Measurements from ENCODE around the gene LRRTM2.
A peak's percentile ranks its signal among the peaks of the same experiment; 100 is the strongest.

The LRRTM2 gene

GRCh38 chr5:138833726-138834480 lies 41.2 kb downstream of the LRRTM2 start:
- no peak for DNase-seq

- DNase-seq, result no peak
Measured at GRCh38 chr5:138833080-138833479, 42.1 kb downstream of the LRRTM2 start.

- no peak for DNase-seq
Measured at GRCh38 chr5:138832218-138832617, 42.9 kb downstream of the LRRTM2 start.

GRCh38 chr5:138831703-138832102 lies 43.4 kb downstream of the LRRTM2 start:
- DNase-seq, result no peak

- no peak for DNase-seq
Measured at GRCh38 chr5:138829341-138829740, 45.8 kb downstream of the LRRTM2 start.

GRCh38 chr5:138828556-138828955 lies 46.6 kb downstream of the LRRTM2 start:
- DNase-seq, result no peak

GRCh38 chr5:138824924-138825863 lies 49.9 kb downstream of the LRRTM2 start:
- peak; percentile 13 for DNase-seq

GRCh38 chr5:138824516-138824915 lies 50.6 kb downstream of the LRRTM2 start:
- DNase-seq, result peak; percentile 36

- no peak for DNase-seq
Measured at GRCh38 chr5:138820695-138821094, 54.4 kb downstream of the LRRTM2 start.

GRCh38 chr5:138819081-138819480 lies 56.1 kb downstream of the LRRTM2 start:
- DNase-seq, result no peak

Measured in stimulated activated CD4-positive, alpha-beta T cell treated with anti-CD3 and anti-CD28 coated beads, Interleukin-15, amount 100 ng/mL, for 24 hours (primary cell).